NOMO-1 treated with DMSO at 0.1 percent for 48 hours (cell line): ENCODE results near the gene ATAD3A.
"Not testable (repeated sequence)": the region's sequence is repeated elsewhere in the genome, so short reads cannot be mapped to it uniquely, and the experiment has no call there.

ENCODE experiments used
- DNase-seq: peaks from one replicate; lab custom pipeline; 2025; ENCODE audit not compliant: unreplicated experiment; lab: John Stamatoyannopoulos, UW

ATAD3A gene

GRCh38 chr1:1522536-1522935 lies 10.6 kb downstream of the ATAD3A start:
- not testable (repeated sequence) for DNase-seq

GRCh38 chr1:1523226-1523625 lies 11.3 kb downstream of the ATAD3A start:
- not testable (repeated sequence) for DNase-seq

- not testable (repeated sequence) for DNase-seq
Observed at GRCh38 chr1:1523651-1524050, 11.7 kb downstream of the ATAD3A start.

DNA sequence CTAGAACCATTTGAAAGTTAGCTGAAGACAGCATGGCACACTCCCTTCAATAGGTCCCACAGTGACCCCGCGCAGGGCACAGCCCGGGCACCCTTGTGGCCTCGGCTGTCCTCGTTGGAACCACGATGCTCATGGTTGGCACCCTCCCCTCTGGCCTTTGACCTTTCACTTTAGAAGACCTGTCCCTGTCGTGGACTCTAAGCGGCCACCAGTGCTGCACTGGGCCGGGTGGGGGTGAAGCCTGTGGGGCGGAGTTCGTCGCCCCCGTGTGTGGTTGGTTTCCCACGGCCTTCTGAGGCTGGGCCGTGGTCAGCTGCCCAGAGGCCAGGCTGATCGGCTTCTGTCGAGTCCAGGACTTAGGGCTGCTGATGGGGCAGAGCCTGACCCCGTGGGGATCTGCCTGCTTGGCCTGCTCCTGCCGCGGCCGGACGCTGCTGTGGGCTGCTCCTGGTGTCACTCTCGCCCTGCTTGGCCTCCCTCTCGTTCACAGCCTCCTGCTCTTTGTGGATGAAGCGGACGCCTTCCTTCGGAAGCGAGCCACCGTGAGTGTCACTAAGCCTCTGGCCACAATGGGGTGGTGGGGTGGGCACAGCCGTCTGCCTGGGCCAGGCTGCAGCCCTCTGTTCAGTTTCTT lies 12.9 kb downstream of the ATAD3A start:
- DNase-seq: not testable (repeated sequence)

DNA sequence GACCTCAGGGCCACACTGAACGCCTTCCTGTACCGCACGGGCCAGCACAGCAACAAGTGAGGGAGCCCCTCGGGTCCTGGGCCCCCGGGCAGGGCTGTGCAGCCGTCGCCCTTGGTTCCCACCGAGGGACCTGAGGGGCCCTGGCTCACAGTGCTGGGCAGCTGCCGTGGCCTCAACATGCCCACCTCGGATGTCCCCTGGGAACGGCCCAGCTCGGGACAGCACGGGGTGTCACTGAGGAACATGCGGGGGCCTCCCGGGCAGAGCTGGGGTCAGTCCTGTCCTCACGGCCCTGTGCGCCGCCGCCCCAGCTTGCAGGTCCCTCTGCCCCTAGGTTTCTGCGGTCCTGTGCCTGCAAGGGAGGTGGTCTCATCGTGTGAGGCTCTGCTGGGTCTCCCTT lies 14.5 kb downstream of the ATAD3A start:
- DNase-seq: not testable (repeated sequence)

- no peak for DNase-seq
Observed at GRCh38 chr1:1527092-1527816, 15.3 kb downstream of the ATAD3A start.

- no peak for DNase-seq
Observed at GRCh38 chr1:1528301-1529267, 16.6 kb downstream of the ATAD3A start.

- no peak for DNase-seq
Observed at GRCh38 chr1:1529321-1529720, 17.4 kb downstream of the ATAD3A start.

DNA sequence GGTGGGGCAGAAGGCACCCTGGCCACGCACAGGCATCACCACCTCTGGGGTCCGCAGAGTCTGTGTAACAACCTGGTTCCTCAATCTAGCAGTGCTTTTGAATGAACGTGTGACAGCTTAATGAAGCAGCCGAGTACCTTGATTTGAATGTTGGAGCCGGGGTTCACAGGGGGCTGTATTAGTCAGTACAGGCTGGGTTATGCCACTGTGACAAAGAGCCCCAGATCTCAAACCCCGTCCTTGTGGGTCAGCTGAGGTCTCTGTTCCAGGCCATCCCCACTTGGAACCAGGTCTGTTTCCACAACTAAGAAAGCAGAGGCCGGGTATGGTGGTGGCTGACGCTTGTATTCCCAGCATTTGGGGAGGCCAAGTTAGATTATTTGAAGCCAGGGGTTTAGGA lies 18.0 kb downstream of the ATAD3A start:
- no peak for DNase-seq

GRCh38 chr1:1531947-1532346 lies 20.0 kb downstream of the ATAD3A start:
- peak; percentile 3 for DNase-seq

GRCh38 chr1:1533176-1533893 lies 21.4 kb downstream of the ATAD3A start:
- DNase-seq: not testable (repeated sequence)

GRCh38 chr1:1533894-1534291 lies 21.9 kb downstream of the ATAD3A start:
- DNase-seq: not testable (repeated sequence)

DNA sequence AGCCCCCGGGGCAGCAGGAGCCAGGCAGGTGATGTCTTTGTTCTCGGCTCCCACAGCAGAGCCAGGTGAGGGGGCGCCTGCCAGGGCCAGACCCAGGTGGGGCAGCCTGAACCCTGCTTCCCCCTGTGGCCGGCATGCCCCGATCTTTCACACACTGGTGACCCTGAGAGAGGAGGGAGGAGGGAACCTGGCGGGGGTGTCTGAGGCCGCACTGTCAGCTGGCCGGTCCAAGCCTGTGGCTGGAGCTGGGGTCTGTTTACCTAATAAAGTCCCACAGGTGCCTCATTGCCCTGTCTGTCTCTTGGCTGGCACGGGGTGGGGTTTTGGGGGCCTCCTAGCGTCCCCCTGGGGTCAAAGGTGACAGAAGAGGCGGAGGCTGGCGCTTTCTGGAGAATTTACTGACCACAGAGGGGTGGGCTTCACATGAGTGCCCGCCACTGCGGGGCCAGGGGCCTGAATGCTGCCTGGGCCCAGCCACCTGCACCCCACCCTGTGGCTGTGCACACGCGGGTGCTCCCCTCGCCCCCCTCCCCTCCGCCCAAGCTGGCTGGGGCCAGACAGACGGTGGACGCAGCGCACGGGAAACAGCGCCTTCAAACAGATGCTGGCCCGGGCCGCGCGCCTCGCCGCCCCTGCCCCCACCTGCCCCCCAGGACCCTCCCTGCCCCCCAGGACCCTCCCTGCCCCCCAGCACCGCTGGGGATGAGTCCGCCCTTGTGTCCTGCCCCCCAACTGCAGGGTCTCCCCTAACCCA lies 22.6 kb downstream of the ATAD3A start:
- no peak for DNase-seq

DNA sequence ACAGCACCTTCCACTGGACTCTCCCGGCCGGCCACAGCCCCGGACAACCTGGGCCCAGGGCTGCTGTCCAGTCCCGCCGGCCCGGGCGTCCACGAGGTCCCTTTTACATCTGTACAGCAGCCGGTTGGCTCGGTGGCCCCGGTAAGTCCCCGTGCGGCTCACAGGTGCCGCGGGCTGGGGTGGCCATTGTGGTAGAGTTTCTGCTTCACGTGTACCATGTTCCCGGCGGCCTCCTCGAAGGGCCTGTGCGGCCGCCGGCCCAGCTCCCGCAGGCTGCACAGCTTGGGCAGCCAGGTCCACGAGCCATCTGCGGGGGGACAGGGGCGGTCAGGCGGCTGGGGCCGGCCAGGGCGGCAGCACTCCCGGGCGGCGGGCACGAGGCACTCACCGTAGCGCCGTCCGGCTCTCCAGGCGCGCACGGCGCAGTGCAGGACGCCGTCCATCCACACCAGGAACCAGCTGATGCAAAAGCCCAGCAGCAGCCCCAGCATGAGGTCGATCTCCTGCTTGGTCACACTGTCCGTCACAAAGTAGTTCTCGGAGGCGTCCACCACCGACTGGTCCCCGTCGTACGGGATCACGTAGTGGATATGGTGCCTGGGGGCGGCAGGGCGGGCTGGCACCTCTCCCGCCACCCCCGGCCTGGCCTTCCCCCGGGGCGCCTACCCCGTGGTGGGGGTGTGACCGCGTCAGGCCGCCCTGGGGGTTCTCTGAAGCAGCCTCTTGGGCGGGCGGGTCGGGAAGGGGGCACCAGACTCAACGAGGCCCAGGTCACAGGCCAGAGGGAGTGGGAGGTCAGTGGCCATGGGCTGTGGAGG lies 23.4 kb downstream of the ATAD3A start:
- no peak for DNase-seq

GRCh38 chr1:1536019-1536937 lies 24.3 kb downstream of the ATAD3A start:
- DNase-seq: no peak

DNA sequence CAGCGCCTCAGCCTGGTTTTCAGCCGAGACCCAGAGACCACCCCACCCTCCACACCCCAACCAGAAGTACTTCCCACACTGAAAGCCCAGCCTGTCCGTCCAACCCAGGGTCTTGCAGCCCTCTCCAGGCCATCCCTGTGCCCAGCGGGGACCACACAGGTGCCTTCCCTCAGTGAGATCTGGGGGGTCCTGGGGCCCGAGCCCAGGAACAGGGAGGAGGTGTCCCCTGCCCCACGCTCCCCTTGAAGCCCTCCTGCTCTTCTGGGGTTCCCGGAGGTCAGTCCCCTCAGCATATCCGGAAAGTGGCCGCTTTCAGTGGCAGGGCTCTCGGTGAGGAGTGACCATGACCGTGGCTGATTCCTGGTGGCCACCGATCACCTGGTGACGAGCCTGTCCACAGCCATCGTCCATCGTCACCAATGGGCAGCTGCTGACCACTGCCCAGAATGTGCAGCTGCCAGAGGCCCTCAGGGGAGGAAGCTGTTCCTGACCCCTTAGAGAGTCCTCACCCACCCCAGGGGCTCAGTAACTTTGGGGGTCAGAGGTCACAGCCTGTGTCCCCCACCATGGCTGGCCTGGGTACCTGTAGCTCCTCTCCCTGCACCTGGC lies 25.1 kb downstream of the ATAD3A start:
- no peak for DNase-seq

DNA sequence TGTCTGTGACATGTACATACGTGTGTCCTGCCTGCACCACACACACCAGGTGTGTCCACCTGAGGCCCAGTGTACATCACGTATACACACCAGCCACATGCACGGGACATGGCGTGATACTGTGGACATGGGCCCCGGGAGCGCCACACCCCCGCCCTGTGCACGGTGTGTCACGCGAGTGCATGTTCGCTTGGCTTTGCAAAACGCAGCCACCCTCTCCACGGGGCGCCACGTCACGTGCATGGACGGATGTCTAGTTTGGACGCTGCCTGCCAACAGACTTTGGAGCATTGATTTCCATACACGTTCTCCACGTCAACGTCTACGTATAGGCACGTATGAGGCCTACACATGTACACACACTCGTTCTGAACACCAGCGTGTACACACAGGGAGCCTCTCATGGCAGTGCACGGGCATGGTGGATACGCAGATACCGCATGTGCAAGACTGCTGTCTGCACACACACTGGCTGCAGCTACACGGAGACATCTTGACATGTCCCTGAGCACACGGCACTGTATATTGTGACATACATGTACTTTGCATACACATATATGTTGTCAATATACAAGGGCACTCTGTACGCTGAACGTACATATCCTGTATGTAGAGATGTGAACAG lies 25.8 kb downstream of the ATAD3A start:
- no peak for DNase-seq
